Fibroblast of villous mesenchyme (primary cell): ENCODE results near the gene SPATA1. TPM values are rescaled to one million over a fixed set of nuclear protein-coding genes. Genes with fewer than 3 reads are reported as not detected.

Source experiments
- DNase-seq: peaks from one replicate; pipeline ENCODE4 v3.0.0-alpha.2; 2010; ENCODE audit warnings: low read depth
- H3K4me3 ChIP-seq: 2 replicates; pipeline ENCODE4 v1.5.1; 2011; ENCODE audit warnings: low read depth, mild to moderate bottlenecking, low read length
- total RNA-seq: library from RNA; depleted of rRNA; stranded (reverse); fragments of >200 nt; gene quantifications from 2 replicates; pipeline ENCODE4 v1.2.3, GENCODE V29; 2012
- TF ChIP-seq, protein P1 (sequence below): IDR thresholded peaks from 2 replicates; pipeline ENCODE4 v1.5.1; 2012; ENCODE audit warnings: low read depth, mild to moderate bottlenecking, low read length; ENCODE audit not compliant: insufficient read depth

Gene SPATA1
- total RNA-seq, 1 donor, result 0.43 TPM

GRCh38 chr1:84613026-84613425 lies 106.8 kb downstream of the SPATA1 start:
- no peak overlapping the region for H3K4me3 ChIP-seq
- TF ChIP-seq, protein P1, sequence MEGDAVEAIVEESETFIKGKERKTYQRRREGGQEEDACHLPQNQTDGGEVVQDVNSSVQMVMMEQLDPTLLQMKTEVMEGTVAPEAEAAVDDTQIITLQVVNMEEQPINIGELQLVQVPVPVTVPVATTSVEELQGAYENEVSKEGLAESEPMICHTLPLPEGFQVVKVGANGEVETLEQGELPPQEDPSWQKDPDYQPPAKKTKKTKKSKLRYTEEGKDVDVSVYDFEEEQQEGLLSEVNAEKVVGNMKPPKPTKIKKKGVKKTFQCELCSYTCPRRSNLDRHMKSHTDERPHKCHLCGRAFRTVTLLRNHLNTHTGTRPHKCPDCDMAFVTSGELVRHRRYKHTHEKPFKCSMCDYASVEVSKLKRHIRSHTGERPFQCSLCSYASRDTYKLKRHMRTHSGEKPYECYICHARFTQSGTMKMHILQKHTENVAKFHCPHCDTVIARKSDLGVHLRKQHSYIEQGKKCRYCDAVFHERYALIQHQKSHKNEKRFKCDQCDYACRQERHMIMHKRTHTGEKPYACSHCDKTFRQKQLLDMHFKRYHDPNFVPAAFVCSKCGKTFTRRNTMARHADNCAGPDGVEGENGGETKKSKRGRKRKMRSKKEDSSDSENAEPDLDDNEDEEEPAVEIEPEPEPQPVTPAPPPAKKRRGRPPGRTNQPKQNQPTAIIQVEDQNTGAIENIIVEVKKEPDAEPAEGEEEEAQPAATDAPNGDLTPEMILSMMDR, result no peak
- DNase-seq, result no peak

- TF ChIP-seq, protein P1, result no peak
Measured at GRCh38 chr1:84613887-84614286, 107.7 kb downstream of the SPATA1 start.

GRCh38 chr1:84615790-84616189 lies 109.6 kb downstream of the SPATA1 start:
- no peak for DNase-seq
- TF ChIP-seq, protein P1, result no peak
- no peak overlapping the region for H3K4me3 ChIP-seq

More at GRCh38 chr1:84613887-84614286, 107.7 kb downstream of the SPATA1 start:
- no peak overlapping the region for H3K4me3 ChIP-seq
- no peak for DNase-seq

Other genes starting within 250 kb of the SPATA1 start
- under 0.01 and 0.64 TPM in 2 replicates for gene SAMD13, start 204.7 kb upstream of the SPATA1 start, total RNA-seq
- not detected in 2 replicates for gene DNASE2B, start 107.9 kb upstream of the SPATA1 start, total RNA-seq
- 31.9 and 38.4 TPM in 2 replicates for gene RPF1, start 27.1 kb upstream of the SPATA1 start, total RNA-seq
- 17.3 and 20.9 TPM in 2 replicates for gene GNG5, start 195 bp downstream of the SPATA1 start, total RNA-seq
- 11.6 and 12.1 TPM in 2 replicates for gene CTBS, start 68.1 kb downstream of the SPATA1 start, total RNA-seq
- gene SSX2IP, start 184.1 kb downstream of the SPATA1 start, total RNA-seq, result 13.4 and 13.5 TPM in 2 replicates